ENCODE measurements around the gene SNORC.

The SNORC gene

GRCh38 chr2:232891621-232892071 lies 21.6 kb downstream of the SNORC start:
- H3K9me3 ChIP-seq (ENCODE audit: control insufficient read depth, insufficient read depth, low read length): no peaks in the 10 kb centered on the region
- H3K9ac ChIP-seq (ENCODE audit: low read depth, low read length): no peak overlapping the region
- H3K4me1 ChIP-seq (ENCODE audit: insufficient read depth, low read length): peaks cover 3% of the 10 kb centered on the region; the same call in 1 of the 2 replicates
- H3K36me3 ChIP-seq (ENCODE audit: insufficient read depth, low read length): no peaks in the 10 kb centered on the region

DNA sequence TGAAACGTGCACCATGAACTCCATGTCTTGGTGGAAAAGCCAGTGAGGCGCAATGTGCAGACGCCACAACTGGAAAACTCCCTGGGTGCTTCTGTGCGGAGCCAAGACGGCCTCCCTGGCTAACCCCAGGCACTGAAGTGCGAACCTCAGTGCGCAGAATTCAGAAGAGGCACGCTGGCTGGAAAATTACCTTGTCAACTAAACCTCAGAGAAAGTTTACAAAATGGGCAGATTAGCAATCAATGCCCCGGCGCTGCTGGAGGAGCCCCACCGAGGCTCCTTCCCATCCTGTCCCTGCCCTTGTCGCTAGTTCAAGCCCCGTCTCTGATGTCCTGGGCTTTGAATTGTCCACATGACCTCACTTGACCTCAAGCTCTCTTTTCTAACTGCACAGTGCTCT lies 22.2 kb downstream of the SNORC start:
- H3K4me1 ChIP-seq (ENCODE audit: insufficient read depth, low read length): peaks cover 3% of the 10 kb centered on the region; the same call in 1 of the 2 replicates
- no peaks in the 10 kb centered on the region for H3K9me3 ChIP-seq (ENCODE audit: control insufficient read depth, insufficient read depth, low read length)
- no peak overlapping the region for H3K9ac ChIP-seq (ENCODE audit: low read depth, low read length)
- no peaks in the 10 kb centered on the region for H3K36me3 ChIP-seq (ENCODE audit: insufficient read depth, low read length)

DNA sequence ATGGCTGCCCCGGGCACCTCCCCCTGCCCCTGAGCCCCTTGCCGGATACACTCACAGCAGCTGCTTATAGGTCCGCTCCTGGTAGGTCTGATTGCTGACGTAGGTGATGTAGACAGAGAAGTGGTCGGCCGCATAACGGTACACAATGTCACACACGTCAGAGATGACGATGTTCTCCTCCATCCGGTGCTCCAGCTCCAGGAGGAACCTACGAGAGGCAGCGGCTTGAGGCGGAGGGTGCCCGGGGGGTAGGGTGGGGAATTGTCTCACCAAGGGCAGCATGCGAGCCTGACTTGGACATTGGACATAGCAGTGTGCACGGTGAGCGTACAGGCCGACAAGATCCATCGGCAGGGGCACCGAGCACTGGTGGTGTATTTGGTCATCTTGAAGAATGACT lies 22.8 kb downstream of the SNORC start:
- Histone ChIP-seq H3K9me3 (ENCODE audit: control insufficient read depth, insufficient read depth, low read length) (no peaks in the 10 kb centered on the region), H3K36me3 (ENCODE audit: insufficient read depth, low read length) (no peaks in the 10 kb centered on the region), H3K4me1 (ENCODE audit: insufficient read depth, low read length) (peaks cover 3% of the 10 kb centered on the region; the same call in 1 of the 2 replicates), H3K9ac (ENCODE audit: low read depth, low read length) (no peak overlapping the region)

DNA sequence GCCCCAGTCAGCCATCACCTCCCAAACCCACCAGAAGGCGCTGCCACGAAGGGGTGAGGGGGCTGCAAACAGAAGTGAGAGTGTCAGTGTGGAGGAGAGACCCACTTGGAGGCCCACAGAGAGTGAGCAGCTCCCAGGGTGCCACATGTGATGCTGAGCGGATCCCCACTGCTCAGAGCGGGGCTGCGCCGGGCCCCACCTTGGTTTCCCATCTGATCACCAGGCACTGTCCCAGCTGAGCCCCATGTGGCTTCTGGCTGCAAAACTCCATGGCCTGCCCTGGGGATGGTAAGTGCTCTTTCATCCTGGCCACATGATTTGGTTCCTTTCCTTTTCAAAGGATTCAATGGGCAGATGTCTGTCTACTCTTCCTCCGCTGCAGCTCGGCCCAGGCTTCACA lies 23.8 kb downstream of the SNORC start:
- Histone ChIP-seq H3K4me1 (ENCODE audit: insufficient read depth, low read length) (peaks cover 3% of the 10 kb centered on the region; the same call in 1 of the 2 replicates), H3K36me3 (ENCODE audit: insufficient read depth, low read length) (no peaks in the 10 kb centered on the region), H3K9me3 (ENCODE audit: control insufficient read depth, insufficient read depth, low read length) (no peaks in the 10 kb centered on the region), H3K9ac (ENCODE audit: low read depth, low read length) (no peak overlapping the region)

- Histone ChIP-seq H3K4me1 (ENCODE audit: insufficient read depth, low read length) (peaks cover 3% of the 10 kb centered on the region; the same call in 1 of the 2 replicates), H3K36me3 (ENCODE audit: insufficient read depth, low read length) (no peaks in the 10 kb centered on the region), H3K9me3 (ENCODE audit: control insufficient read depth, insufficient read depth, low read length) (no peaks in the 10 kb centered on the region), H3K9ac (ENCODE audit: low read depth, low read length) (no peak overlapping the region)
These were observed 24.2 kb downstream of the SNORC start for GRCh38 chr2:232894251-232894650.

GRCh38 chr2:232894746-232895145 lies 24.7 kb downstream of the SNORC start:
- H3K36me3 ChIP-seq (ENCODE audit: insufficient read depth, low read length): no peaks in the 10 kb centered on the region
- no peak overlapping the region for H3K9ac ChIP-seq (ENCODE audit: low read depth, low read length)
- H3K9me3 ChIP-seq (ENCODE audit: control insufficient read depth, insufficient read depth, low read length): no peaks in the 10 kb centered on the region
- H3K4me1 ChIP-seq (ENCODE audit: insufficient read depth, low read length): peaks cover 3% of the 10 kb centered on the region; the same call in 1 of the 2 replicates

- H3K9ac ChIP-seq (ENCODE audit: low read depth, low read length): no peak overlapping the region
- peaks cover 1% of the 10 kb centered on the region; the same call in 1 of the 2 replicates for H3K4me1 ChIP-seq (ENCODE audit: insufficient read depth, low read length)
- H3K9me3 ChIP-seq (ENCODE audit: control insufficient read depth, insufficient read depth, low read length): no peaks in the 10 kb centered on the region
These were observed 26.0 kb downstream of the SNORC start for GRCh38 chr2:232896111-232896510.

DNA sequence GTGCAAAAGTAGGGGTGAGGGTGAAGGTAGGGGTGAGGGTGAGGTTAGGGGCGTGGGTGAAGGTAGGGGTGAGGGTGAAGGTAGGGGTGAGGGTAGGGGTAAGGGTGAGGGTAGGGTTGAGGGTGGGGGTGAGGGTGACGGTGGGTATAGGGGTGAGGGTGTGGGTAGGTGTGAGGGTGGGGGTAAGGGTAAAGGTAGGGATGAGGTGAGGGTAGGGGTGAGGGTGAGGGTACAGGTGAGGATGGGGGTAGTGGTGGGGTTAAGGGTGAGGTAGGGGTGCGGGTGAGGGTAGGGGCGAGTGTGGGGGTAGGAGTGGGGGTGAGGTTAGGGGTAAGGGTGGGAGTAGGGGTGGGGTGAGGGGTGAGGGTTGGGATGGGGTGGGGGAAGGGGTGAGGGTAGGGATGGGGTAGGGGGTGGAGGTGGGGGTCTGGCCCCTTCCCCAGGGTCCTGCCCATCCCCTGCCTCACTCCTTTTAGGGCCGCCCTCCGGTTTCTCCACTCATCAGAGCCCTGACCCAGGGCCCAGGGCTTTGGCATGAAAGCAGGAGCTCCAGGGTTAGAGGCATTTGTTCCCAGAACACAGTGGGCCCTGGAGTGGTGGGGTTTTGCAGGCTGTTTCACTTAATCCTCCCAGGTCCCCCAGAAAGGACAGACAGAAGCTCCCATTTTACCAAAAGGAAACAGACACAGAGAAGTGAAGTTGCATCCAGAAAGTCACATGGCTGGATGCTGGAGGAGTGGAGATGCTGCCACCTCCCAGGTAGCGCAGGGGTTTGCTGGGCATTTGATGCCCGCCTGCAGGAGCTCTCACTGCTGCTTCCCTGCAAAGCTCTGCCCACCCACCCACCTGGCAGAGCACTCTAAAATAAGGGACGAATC lies 26.9 kb downstream of the SNORC start:
- no peak overlapping the region for H3K9ac ChIP-seq (ENCODE audit: low read depth, low read length)
- H3K4me1 ChIP-seq (ENCODE audit: insufficient read depth, low read length): peaks cover 10% of the 10 kb centered on the region
- no peaks in the 10 kb centered on the region for H3K36me3 ChIP-seq (ENCODE audit: insufficient read depth, low read length)
- H3K9me3 ChIP-seq (ENCODE audit: control insufficient read depth, insufficient read depth, low read length): no peaks in the 10 kb centered on the region

More at GRCh38 chr2:232896111-232896510, 26.0 kb downstream of the SNORC start:
- H3K36me3 ChIP-seq (ENCODE audit: insufficient read depth, low read length): no peaks in the 10 kb centered on the region

DNA sequence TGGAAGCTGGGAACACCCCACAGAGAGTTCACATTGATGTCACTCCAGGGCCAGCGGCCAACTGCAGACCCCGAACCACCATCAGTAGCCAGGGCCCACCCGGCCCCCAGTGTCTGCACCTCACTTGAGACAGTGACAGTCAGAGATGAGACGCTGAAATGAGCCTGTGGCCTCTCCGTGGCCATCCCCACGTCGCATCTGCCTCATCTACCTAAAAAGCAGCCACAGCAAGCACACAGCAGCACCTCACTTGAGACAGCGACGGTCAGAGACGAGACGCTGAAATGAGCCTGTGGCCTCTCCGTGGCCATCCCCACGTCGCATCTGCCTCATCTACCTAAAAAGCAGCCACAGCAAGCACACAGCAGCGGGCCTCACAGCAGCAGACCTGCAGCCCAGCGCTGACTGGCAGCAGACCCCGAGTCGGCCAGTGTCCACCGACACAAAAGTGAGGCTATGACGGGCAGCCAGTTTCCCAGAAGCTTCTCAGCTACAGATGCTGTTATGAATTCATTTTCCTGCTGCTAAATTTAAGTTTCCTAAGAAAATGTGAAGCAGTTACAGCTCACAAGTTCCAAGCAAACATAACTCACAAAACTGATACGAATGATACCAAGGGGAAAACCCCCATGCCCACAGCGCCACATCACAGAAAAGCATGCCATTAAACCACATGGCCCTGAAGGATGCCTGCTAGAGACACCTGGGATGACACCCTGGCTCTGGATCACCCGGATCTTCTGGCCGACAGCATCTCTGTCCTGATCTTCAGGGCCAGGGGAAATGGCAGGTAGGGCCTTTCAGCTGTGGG lies 27.7 kb downstream of the SNORC start:
- H3K4me1 ChIP-seq (ENCODE audit: insufficient read depth, low read length): peaks cover 14% of the 10 kb centered on the region
- no peaks in the 10 kb centered on the region for H3K9me3 ChIP-seq (ENCODE audit: control insufficient read depth, insufficient read depth, low read length)
- H3K9ac ChIP-seq (ENCODE audit: low read depth, low read length): no peak overlapping the region
- H3K36me3 ChIP-seq (ENCODE audit: insufficient read depth, low read length): no peaks in the 10 kb centered on the region

GRCh38 chr2:232898592-232899543 lies 28.8 kb downstream of the SNORC start:
- Histone ChIP-seq H3K9ac (ENCODE audit: low read depth, low read length) (no peak overlapping the region), H3K36me3 (ENCODE audit: insufficient read depth, low read length) (no peaks in the 10 kb centered on the region), H3K4me1 (ENCODE audit: insufficient read depth, low read length) (peaks cover 14% of the 10 kb centered on the region), H3K9me3 (ENCODE audit: control insufficient read depth, insufficient read depth, low read length) (no peaks in the 10 kb centered on the region)

DNA sequence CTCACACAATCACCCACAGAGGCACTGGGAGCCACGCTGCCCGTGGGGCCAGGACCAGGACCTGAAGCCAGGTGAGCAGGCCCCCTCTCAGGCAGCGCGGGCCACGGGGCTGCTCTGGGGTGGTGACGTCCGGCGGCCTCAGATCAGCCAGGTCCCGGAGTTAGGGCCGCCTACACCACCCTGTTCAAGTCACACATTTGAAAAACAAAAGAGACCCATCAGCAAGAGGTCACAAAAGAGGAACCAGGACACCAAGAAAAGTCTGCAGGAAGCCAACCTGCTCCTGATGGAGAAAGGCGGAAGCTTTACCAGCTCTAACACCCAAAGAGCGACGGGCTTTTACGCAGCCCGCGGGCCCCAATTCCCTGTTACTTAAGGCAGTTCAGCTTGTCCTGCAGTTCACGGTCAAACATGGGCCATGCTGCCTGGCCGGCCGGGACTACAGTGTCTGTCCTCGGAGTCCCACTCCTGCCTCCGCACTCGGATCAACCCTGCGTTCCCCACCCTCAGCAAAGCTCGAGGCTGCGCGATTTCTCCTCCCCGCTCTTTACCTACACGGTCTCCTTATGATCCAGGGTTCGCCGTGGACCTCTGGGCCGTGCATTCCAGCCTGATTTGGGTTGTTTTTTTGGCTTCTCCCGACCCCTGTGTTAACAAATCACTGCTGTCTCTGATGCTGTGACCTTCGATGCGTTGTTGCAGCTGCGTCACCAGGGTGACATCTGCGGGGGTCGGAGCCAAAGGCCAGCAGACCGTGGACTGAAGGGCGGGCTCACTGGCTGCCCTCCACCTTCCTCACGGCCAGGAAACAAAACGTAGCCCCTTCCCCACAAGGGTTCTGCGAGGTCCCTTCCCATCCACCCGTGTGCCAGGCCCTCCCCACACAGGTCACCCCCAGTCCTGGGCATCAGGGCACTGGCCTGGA lies 31.0 kb downstream of the SNORC start:
- Histone ChIP-seq H3K36me3 (ENCODE audit: insufficient read depth, low read length) (no peaks in the 10 kb centered on the region), H3K9ac (ENCODE audit: low read depth, low read length) (peak overlapping the region; percentile 37; the same call in 1 of the 2 replicates), H3K4me1 (ENCODE audit: insufficient read depth, low read length) (peaks cover 14% of the 10 kb centered on the region), H3K9me3 (ENCODE audit: control insufficient read depth, insufficient read depth, low read length) (no peaks in the 10 kb centered on the region)

GRCh38 chr2:232901736-232902578 lies 31.9 kb downstream of the SNORC start:
- H3K9me3 ChIP-seq (ENCODE audit: control insufficient read depth, insufficient read depth, low read length): no peaks in the 10 kb centered on the region
- H3K4me1 ChIP-seq (ENCODE audit: insufficient read depth, low read length): peaks cover 14% of the 10 kb centered on the region
- no peaks in the 10 kb centered on the region for H3K36me3 ChIP-seq (ENCODE audit: insufficient read depth, low read length)
- H3K9ac ChIP-seq (ENCODE audit: low read depth, low read length): peak overlapping the region; percentile 37; the same call in 1 of the 2 replicates
